BE2C (cell line): ENCODE results near the gene SV2C.

Source experiments
- DNase-seq: peaks from one replicate; pipeline ENCODE4 v3.0.0-alpha.2; 2020
- H3K27me3 ChIP-seq: fragments of 250-450 bp; sonication (Bioruptor Pico); 2 replicates; pipeline ENCODE4 v1.5.1; 2020; ENCODE audit warnings: mild to moderate bottlenecking
- H3K36me3 ChIP-seq: fragments of 250-450 bp; sonication (Bioruptor Pico); 2 replicates; pipeline ENCODE4 v1.5.1; 2020; ENCODE audit warnings: mild to moderate bottlenecking
- H3K4me1 ChIP-seq: fragments of 250-450 bp; sonication (Bioruptor Pico); 2 replicates; pipeline ENCODE4 v1.5.1; 2020
- H3K4me3 ChIP-seq: 2 replicates; pipeline ENCODE4 v1.5.1; 2011; ENCODE audit warnings: low read depth, low read length
- H3K9me3 ChIP-seq: fragments of 250-450 bp; sonication (Bioruptor Pico); 2 replicates; pipeline ENCODE4 v1.5.1; 2020
- CTCF ChIP-seq: IDR thresholded peaks from 2 replicates; pipeline ENCODE4 v1.5.1; 2012; ENCODE audit warnings: mild to moderate bottlenecking, low read depth, low read length

SV2C gene

GRCh38 chr5:76257897-76258296, 174.7 kb downstream of the SV2C start:
- H3K27me3 ChIP-seq = no peaks in the 10 kb centered on the region
- no peaks in the 10 kb centered on the region for H3K4me1 ChIP-seq
- H3K4me3 ChIP-seq = no peak overlapping the region
- H3K36me3 ChIP-seq = no peaks in the 10 kb centered on the region
- no peaks in the 10 kb centered on the region for H3K9me3 ChIP-seq
- no peak for TF ChIP-seq CTCF
- no peak for DNase-seq

GRCh38 chr5:76264681-76265080, 181.5 kb downstream of the SV2C start:
- TF ChIP-seq CTCF = no peak
- DNase-seq = no peak
- Histone ChIP-seq H3K27me3 (peaks cover 7% of the 10 kb centered on the region; the same call in 1 of the 2 replicates), H3K9me3 (no peaks in the 10 kb centered on the region), H3K36me3 (no peaks in the 10 kb centered on the region), H3K4me1 (no peaks in the 10 kb centered on the region), H3K4me3 (no peak overlapping the region)

GRCh38 chr5:76269259-76269931, 186.2 kb downstream of the SV2C start:
- Histone ChIP-seq H3K4me3 (no peak overlapping the region), H3K36me3 (no peaks in the 10 kb centered on the region), H3K4me1 (no peaks in the 10 kb centered on the region), H3K27me3 (peaks cover 7% of the 10 kb centered on the region; the same call in 1 of the 2 replicates), H3K9me3 (no peaks in the 10 kb centered on the region)
- TF ChIP-seq CTCF = no peak
- DNase-seq = no peak

- H3K9me3 ChIP-seq = no peaks in the 10 kb centered on the region
- H3K4me1 ChIP-seq = no peaks in the 10 kb centered on the region
- DNase-seq = no peak
- peaks cover 7% of the 10 kb centered on the region; the same call in 1 of the 2 replicates for H3K27me3 ChIP-seq
- no peak for TF ChIP-seq CTCF
- H3K4me3 ChIP-seq = no peak overlapping the region
- no peaks in the 10 kb centered on the region for H3K36me3 ChIP-seq
Observed at GRCh38 chr5:76269932-76270610, 186.9 kb downstream of the SV2C start.

GRCh38 chr5:76271836-76272235, 188.7 kb downstream of the SV2C start:
- Histone ChIP-seq H3K27me3 (peaks cover 7% of the 10 kb centered on the region; the same call in 1 of the 2 replicates), H3K9me3 (no peaks in the 10 kb centered on the region), H3K4me1 (no peaks in the 10 kb centered on the region), H3K36me3 (no peaks in the 10 kb centered on the region), H3K4me3 (no peak overlapping the region)
- TF ChIP-seq CTCF = no peak
- no peak for DNase-seq
